HepG2 (cell line): ENCODE data around the gene PANK3. TPM values are rescaled to one million over a fixed set of nuclear protein-coding genes. Genes with fewer than 3 reads are reported as not detected.

Experiments
- CENPBD1 ChIP-seq: sonication (generic); formaldehyde crosslinking; IDR thresholded peaks from 2 replicates; pipeline ENCODE4 v1.8.0; 2022; ENCODE audit warnings: missing genetic modification reagents, low read depth, mild to moderate bottlenecking, borderline replicate concordance
- EZH2 ChIP-seq: conservative IDR thresholded peaks from 2 replicates; pipeline ENCODE4 v1.6.1; 2012; ENCODE audit warnings: mild to moderate bottlenecking, low read depth, low read length, moderate library complexity
- GABPA ChIP-seq, 2 experiments: IDR thresholded peaks; 2 replicates each; pipeline ENCODE4 v1.6.1; 2011 to 2016; ENCODE audit warnings: low read depth in 2 of 2, low read length in 1 of 2, missing biosample characterization in 1 of 2, missing genetic modification characterization in 1 of 2
- HNRNPLL ChIP-seq: fragments of 200-400 bp; formaldehyde crosslinking; IDR thresholded peaks from 2 replicates; pipeline ENCODE4 v1.6.1; 2017; ENCODE audit warnings: mild to moderate bottlenecking, low read depth, low read length; ENCODE audit not compliant: poor library complexity, severe bottlenecking
- JUNB ChIP-seq: sonication (generic); formaldehyde crosslinking; IDR thresholded peaks from 2 replicates; pipeline ENCODE4 v1.8.0; 2022; ENCODE audit warnings: missing genetic modification reagents, mild to moderate bottlenecking, borderline replicate concordance
- MAFK ChIP-seq, 2 experiments: IDR thresholded peaks in 1 of 2; conservative IDR thresholded peaks in 1 of 2; 2 replicates each; pipeline ENCODE4 v1.6.1; 2011; ENCODE audit warnings: improper control_type of control experiment in 2 of 2, low read length in 2 of 2
- MBD4 ChIP-seq: IDR thresholded peaks from 2 replicates; pipeline ENCODE4 v1.6.1; 2012; ENCODE audit warnings: low read length, inconsistent platforms, borderline replicate concordance
- MYC ChIP-seq: sonication (generic); formaldehyde crosslinking; IDR thresholded peaks from 2 replicates; pipeline ENCODE4 v1.9.0; 2021; ENCODE audit warnings: missing genetic modification reagents, borderline replicate concordance
- NFKB2 ChIP-seq: sonication (generic); formaldehyde crosslinking; IDR thresholded peaks from 2 replicates; pipeline ENCODE4 v1.4.0; 2020; ENCODE audit warnings: missing genetic modification reagents, borderline replicate concordance
- PPARG ChIP-seq: conservative IDR thresholded peaks from 2 replicates; pipeline ENCODE4 v1.6.1; 2016; ENCODE audit warnings: missing biosample characterization, missing genetic modification reagents
- SALL1 ChIP-seq: sonication (generic); formaldehyde crosslinking; IDR thresholded peaks from 2 replicates; pipeline ENCODE4 v1.8.0; 2022; ENCODE audit warnings: mild to moderate bottlenecking, missing genetic modification reagents
- TAF1 ChIP-seq: sonication (generic); formaldehyde crosslinking; IDR thresholded peaks from 2 replicates; pipeline ENCODE4 v1.4.0; 2020; ENCODE audit warnings: missing genetic modification reagents
- TBL1XR1 ChIP-seq: fragments of 150-350 bp; IDR thresholded peaks from 2 replicates; pipeline ENCODE4 v1.6.1; 2014; ENCODE audit warnings: borderline replicate concordance, low read length; ENCODE audit not compliant: partially characterized antibody
- TBX2 ChIP-seq: sonication (generic); formaldehyde crosslinking; IDR thresholded peaks from 2 replicates; pipeline ENCODE4 v1.5.0; 2020; ENCODE audit warnings: missing genetic modification reagents, mild to moderate bottlenecking, borderline replicate concordance
- ZBTB38 ChIP-seq: sonication (generic); formaldehyde crosslinking; IDR thresholded peaks from 2 replicates; pipeline ENCODE4 v1.5.1; 2020; ENCODE audit warnings: mild to moderate bottlenecking, missing genetic modification reagents
- ZBTB43 ChIP-seq: sonication (generic); formaldehyde crosslinking; conservative IDR thresholded peaks from 2 replicates; pipeline ENCODE4 v1.4.0; 2020; ENCODE audit warnings: missing genetic modification reagents
- ZNF280B ChIP-seq: sonication (generic); formaldehyde crosslinking; IDR thresholded peaks from 2 replicates; pipeline ENCODE4 v1.5.0; 2020; ENCODE audit warnings: missing genetic modification reagents, mild to moderate bottlenecking, borderline replicate concordance
- ZNF30 ChIP-seq: sonication (generic); formaldehyde crosslinking; IDR thresholded peaks from 2 replicates; pipeline ENCODE4 v1.5.0; 2020; ENCODE audit warnings: mild to moderate bottlenecking, missing genetic modification reagents
- ZNF501 ChIP-seq: sonication (generic); formaldehyde crosslinking; IDR thresholded peaks from 2 replicates; pipeline ENCODE4 v1.5.1; 2020; ENCODE audit warnings: mild to moderate bottlenecking, moderate library complexity, missing genetic modification reagents
- ZNF574 ChIP-seq: sonication (generic); formaldehyde crosslinking; IDR thresholded peaks from 2 replicates; pipeline ENCODE4 v1.4.0; 2020; ENCODE audit warnings: missing genetic modification reagents
- ZSCAN5A ChIP-seq: sonication (generic); formaldehyde crosslinking; IDR thresholded peaks from 2 replicates; pipeline ENCODE4 v1.8.0; 2022; ENCODE audit warnings: mild to moderate bottlenecking, missing genetic modification reagents, borderline replicate concordance
- polyA plus RNA-seq, 8 experiments: library from polyadenylated mRNA; depleted of rRNA in 3 of 8; stranded (reverse) in 7 of 8; unstranded in 1 of 8; fragments of >200 nt; fragmentation: Illumina TruSeq in 4 of 8; extraction: Trizol in 4 of 8; gene quantifications; 2 replicates each; pipeline versions ENCODE4 v1.2.1 to v1.2.3, GENCODE V29; 2011 to 2016; ENCODE audit warnings: low read depth in 4 of 8, missing spikeins in 1 of 8, mixed read lengths in 1 of 8; ENCODE audit not compliant: insufficient read depth in 1 of 8
- total RNA-seq, 5 experiments: library from RNA; depleted of rRNA; stranded (reverse); fragments of >200 nt; fragmentation: Illumina TruSeq; extraction: Trizol; gene quantifications; 2 replicates each; pipeline ENCODE4 v1.2.3, GENCODE V29; 2016; ENCODE audit warnings: low read depth in 1 of 5

PANK3 gene
- total and polyA plus RNA-seq, 2 of the 13 experiments (the other 11 are each of a cell fraction or from before 2014, with no cell fraction given), result 26.9 to 69.5 TPM

- TF ChIP-seq ZNF574, result peak; percentile 91
- TF ChIP-seq MBD4, result no peak
- peak; percentile 83 for TF ChIP-seq MYC (CRISPR knock-in tag)
- no peak for TF ChIP-seq EZH2
- TF ChIP-seq SALL1, result peak; percentile 68
- TF ChIP-seq GABPA (IDR thresholded peaks at IDR 0.05; ENCODE audit: low read depth, low read length), result peak; percentile 87
- TF ChIP-seq GABPA (CRISPR knock-in tag; IDR thresholded peaks at IDR 0.05; ENCODE audit: low read depth), result peak; percentile 95
- TF ChIP-seq TBL1XR1, result no peak
- TF ChIP-seq MAFK (conservative IDR thresholded peaks at IDR 0.05 in 1 of 2, IDR thresholded peaks at IDR 0.05 in 1 of 2; ENCODE audit: low read length in 2 of 2), result no peak
- TF ChIP-seq CENPBD1, result no peak
- TF ChIP-seq NFKB2 (CRISPR knock-in tag), result no peak
- TF ChIP-seq ZNF30 (CRISPR knock-in tag), result no peak
- TF ChIP-seq TAF1 (CRISPR knock-in tag), result peak; percentile 93
- TF ChIP-seq ZBTB38 (CRISPR knock-in tag), result peak; percentile 44; the same call in 1 of the 2 replicates
- TF ChIP-seq ZSCAN5A (CRISPR knock-in tag), result no peak; the same call in 1 of the 2 replicates
- TF ChIP-seq TBX2 (CRISPR knock-in tag), result peak; percentile 87
- peak; percentile 50; the same call in 1 of the 2 replicates for TF ChIP-seq PPARG
- no peak for TF ChIP-seq JUNB (CRISPR knock-in tag)
- TF ChIP-seq ZBTB43 (CRISPR knock-in tag), result no peak
- TF ChIP-seq ZNF501 (CRISPR knock-in tag), result peak; percentile 65; the same call in 1 of the 2 replicates
- peak; percentile 59 for TF ChIP-seq HNRNPLL
- TF ChIP-seq ZNF280B, result no peak
These were observed 489 bp upstream of the PANK3 start (continued) for GRCh38 chr5:168579488-168580226.
